Measurements from ENCODE around the gene YIPF1.
"Not testable (repeated sequence)": the region's sequence is repeated elsewhere in the genome, so short reads cannot be mapped to it uniquely, and the experiment has no call there.

The YIPF1 gene

GRCh38 chr1:53838654-53838974 lies 51.0 kb downstream of the YIPF1 start:
- Histone ChIP-seq H3K9me3 (ENCODE audit: control insufficient read depth, insufficient read depth, low read length) (peaks cover 4% of the 10 kb centered on the region; the same call in 1 of the 2 replicates), H3K36me3 (ENCODE audit: insufficient read depth, low read length) (no peaks in the 10 kb centered on the region), H3K4me1 (ENCODE audit: insufficient read depth, low read length) (no peaks in the 10 kb centered on the region), H3K9ac (ENCODE audit: low read depth, low read length) (peak overlapping the region; percentile 77; the same call in 1 of the 2 replicates)

GRCh38 chr1:53837924-53838653 lies 51.5 kb downstream of the YIPF1 start, which contains the start of gene NDC1:
NDC1 (minus strand) TSS chr1:53838296; CDS start chr1:53838261, 35 bp downstream.
- Histone ChIP-seq H3K4me1 (ENCODE audit: insufficient read depth, low read length) (no peaks in the 10 kb centered on the region), H3K36me3 (ENCODE audit: insufficient read depth, low read length) (no peaks in the 10 kb centered on the region), H3K9ac (ENCODE audit: low read depth, low read length) (peak within 1 kb of the TSS; percentile 77), H3K9me3 (ENCODE audit: control insufficient read depth, insufficient read depth, low read length) (peaks cover 4% of the 10 kb centered on the region; the same call in 1 of the 2 replicates)

DNA sequence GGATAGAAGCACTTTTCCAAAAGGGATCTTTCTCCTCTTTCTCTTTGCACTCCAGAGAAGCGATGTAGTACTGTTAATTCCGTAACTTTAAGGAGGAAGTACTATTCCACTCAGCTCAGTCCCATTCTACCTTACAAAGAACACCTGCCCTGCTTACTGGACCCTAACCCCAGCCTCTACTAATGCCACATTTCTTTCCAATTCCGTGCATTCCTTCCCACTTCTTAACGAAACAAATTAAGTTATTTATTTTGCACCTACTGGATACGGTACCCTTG lies 52.0 kb downstream of the YIPF1 start:
- peaks cover 4% of the 10 kb centered on the region; the same call in 1 of the 2 replicates for H3K9me3 ChIP-seq (ENCODE audit: control insufficient read depth, insufficient read depth, low read length)
- H3K4me1 ChIP-seq (ENCODE audit: insufficient read depth, low read length), result no peaks in the 10 kb centered on the region
- peak overlapping the region; percentile 77 for H3K9ac ChIP-seq (ENCODE audit: low read depth, low read length)
- no peaks in the 10 kb centered on the region for H3K36me3 ChIP-seq (ENCODE audit: insufficient read depth, low read length)

DNA sequence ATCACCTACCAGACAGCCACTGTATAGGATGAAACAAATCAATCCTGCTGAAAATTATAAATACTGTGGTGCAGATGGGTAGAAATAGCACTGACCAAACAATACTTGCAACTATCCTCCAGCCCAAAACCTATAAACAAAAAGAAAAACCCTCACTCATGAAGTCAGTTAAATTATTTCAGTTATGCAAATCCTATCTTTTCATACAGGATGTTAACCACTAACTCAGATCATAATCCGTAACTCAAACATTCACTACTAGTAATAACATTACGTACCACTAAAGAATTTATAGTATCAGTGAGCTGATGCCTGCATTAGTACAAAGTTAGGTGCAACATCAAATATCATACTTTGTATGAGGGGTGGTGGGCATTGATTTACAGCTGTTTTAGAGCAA lies 54.1 kb downstream of the YIPF1 start:
- no peaks in the 10 kb centered on the region for H3K36me3 ChIP-seq (ENCODE audit: insufficient read depth, low read length)
- no peak overlapping the region for H3K9ac ChIP-seq (ENCODE audit: low read depth, low read length)
- H3K4me1 ChIP-seq (ENCODE audit: insufficient read depth, low read length), result no peaks in the 10 kb centered on the region
- no peaks in the 10 kb centered on the region for H3K9me3 ChIP-seq (ENCODE audit: control insufficient read depth, insufficient read depth, low read length)

DNA sequence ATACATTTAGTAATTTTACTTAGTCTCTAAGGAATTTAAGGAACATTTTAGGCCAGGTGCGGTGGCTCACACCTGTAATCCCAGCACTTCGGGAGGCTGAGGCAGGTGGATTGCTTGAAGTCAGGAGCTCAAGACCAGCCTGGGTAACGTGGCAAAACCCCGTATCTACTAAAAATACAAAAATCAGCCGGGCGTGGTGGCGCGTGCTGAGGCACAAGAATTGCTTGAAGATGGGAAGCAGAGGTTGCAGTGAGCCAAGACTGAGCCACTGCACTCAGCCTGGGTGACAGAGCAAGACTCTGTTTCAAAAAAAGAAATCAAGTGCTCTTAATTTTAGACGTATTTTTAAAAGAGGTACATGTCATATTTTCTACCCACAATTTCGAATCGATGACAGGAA lies 54.8 kb downstream of the YIPF1 start:
- H3K36me3 ChIP-seq (ENCODE audit: insufficient read depth, low read length), result no peaks in the 10 kb centered on the region
- H3K4me1 ChIP-seq (ENCODE audit: insufficient read depth, low read length), result no peaks in the 10 kb centered on the region
- H3K9ac ChIP-seq (ENCODE audit: low read depth, low read length), result no peak overlapping the region
- H3K9me3 ChIP-seq (ENCODE audit: control insufficient read depth, insufficient read depth, low read length), result no peaks in the 10 kb centered on the region

GRCh38 chr1:53833393-53833792 lies 56.2 kb downstream of the YIPF1 start:
- H3K9ac ChIP-seq (ENCODE audit: low read depth, low read length), result no peak overlapping the region
- H3K4me1 ChIP-seq (ENCODE audit: insufficient read depth, low read length), result no peaks in the 10 kb centered on the region
- no peaks in the 10 kb centered on the region for H3K9me3 ChIP-seq (ENCODE audit: control insufficient read depth, insufficient read depth, low read length)
- H3K36me3 ChIP-seq (ENCODE audit: insufficient read depth, low read length), result no peaks in the 10 kb centered on the region

- Histone ChIP-seq H3K9me3 (ENCODE audit: control insufficient read depth, insufficient read depth, low read length) (no peaks in the 10 kb centered on the region), H3K4me1 (ENCODE audit: insufficient read depth, low read length) (no peaks in the 10 kb centered on the region), H3K36me3 (ENCODE audit: insufficient read depth, low read length) (peaks cover 8% of the 10 kb centered on the region), H3K9ac (ENCODE audit: low read depth, low read length) (no peak overlapping the region)
Observed at GRCh38 chr1:53826367-53826766, 63.2 kb downstream of the YIPF1 start.

DNA sequence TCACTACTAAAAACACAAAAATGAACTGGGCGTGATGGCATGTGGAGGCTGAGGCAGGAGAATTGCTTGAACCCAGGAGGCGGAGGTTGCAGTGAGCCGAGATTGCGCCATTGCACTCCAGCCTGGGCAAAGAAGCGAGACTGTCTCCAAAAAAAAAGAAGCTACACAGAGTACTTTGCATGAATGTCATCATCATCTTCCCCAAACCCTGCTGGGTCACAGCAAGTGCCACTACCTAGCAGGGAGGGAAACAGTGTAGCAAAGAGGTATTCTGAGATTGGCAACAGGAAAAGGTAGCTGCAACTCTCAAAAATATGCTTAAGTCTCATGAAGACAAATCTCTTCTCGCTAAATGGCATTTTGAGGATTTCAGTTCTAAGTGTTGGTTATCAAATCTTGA lies 64.3 kb downstream of the YIPF1 start:
- H3K9ac ChIP-seq (ENCODE audit: low read depth, low read length), result no peak overlapping the region
- H3K9me3 ChIP-seq (ENCODE audit: control insufficient read depth, insufficient read depth, low read length), result no peaks in the 10 kb centered on the region
- peaks cover 8% of the 10 kb centered on the region for H3K36me3 ChIP-seq (ENCODE audit: insufficient read depth, low read length)
- no peaks in the 10 kb centered on the region for H3K4me1 ChIP-seq (ENCODE audit: insufficient read depth, low read length)

- H3K36me3 ChIP-seq (ENCODE audit: insufficient read depth, low read length), result peaks cover 8% of the 10 kb centered on the region
- H3K9ac ChIP-seq (ENCODE audit: low read depth, low read length), result no peak overlapping the region
- H3K4me1 ChIP-seq (ENCODE audit: insufficient read depth, low read length), result no peaks in the 10 kb centered on the region
- no peaks in the 10 kb centered on the region for H3K9me3 ChIP-seq (ENCODE audit: control insufficient read depth, insufficient read depth, low read length)
Observed at GRCh38 chr1:53822931-53823330, 66.7 kb downstream of the YIPF1 start.

- no peaks in the 10 kb centered on the region for H3K9me3 ChIP-seq (ENCODE audit: control insufficient read depth, insufficient read depth, low read length)
- H3K36me3 ChIP-seq (ENCODE audit: insufficient read depth, low read length), result peaks cover 3% of the 10 kb centered on the region
- H3K4me1 ChIP-seq (ENCODE audit: insufficient read depth, low read length), result no peaks in the 10 kb centered on the region
- H3K9ac ChIP-seq (ENCODE audit: low read depth, low read length), result no peak overlapping the region
Observed at GRCh38 chr1:53821380-53821779, 68.2 kb downstream of the YIPF1 start.

DNA sequence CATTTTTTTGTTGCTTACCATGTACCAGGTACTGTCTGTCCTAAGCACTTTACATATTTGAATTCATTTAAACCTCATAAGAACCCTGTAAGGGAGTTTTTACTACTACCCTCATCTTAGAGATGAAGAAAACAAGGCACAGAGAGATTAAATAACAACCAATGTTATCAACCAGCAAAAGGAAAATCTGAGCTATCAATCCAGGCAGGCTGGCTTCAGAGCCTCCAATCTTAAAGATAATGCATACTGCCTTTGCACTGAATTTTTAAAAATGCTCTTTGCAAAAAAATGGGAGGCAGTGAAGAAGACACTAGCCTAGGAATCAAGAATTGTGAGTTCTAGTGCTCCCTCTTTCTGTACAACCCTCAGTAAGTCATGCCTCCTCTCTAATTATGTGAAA lies 70.2 kb downstream of the YIPF1 start:
- H3K36me3 ChIP-seq (ENCODE audit: insufficient read depth, low read length), result no peaks in the 10 kb centered on the region; the same call in none of the 2 replicates
- no peaks in the 10 kb centered on the region for H3K4me1 ChIP-seq (ENCODE audit: insufficient read depth, low read length)
- no peak overlapping the region for H3K9ac ChIP-seq (ENCODE audit: low read depth, low read length)
- H3K9me3 ChIP-seq (ENCODE audit: control insufficient read depth, insufficient read depth, low read length), result no peaks in the 10 kb centered on the region

- H3K9ac ChIP-seq (ENCODE audit: low read depth, low read length); H3K36me3 ChIP-seq (ENCODE audit: insufficient read depth, low read length); H3K4me1 ChIP-seq (ENCODE audit: insufficient read depth, low read length); H3K9me3 ChIP-seq (ENCODE audit: control insufficient read depth, insufficient read depth, low read length): not testable (repeated sequence)
Observed at GRCh38 chr1:53816584-53816983, 73.0 kb downstream of the YIPF1 start.

- H3K9ac ChIP-seq (ENCODE audit: low read depth, low read length); H3K36me3 ChIP-seq (ENCODE audit: insufficient read depth, low read length); H3K4me1 ChIP-seq (ENCODE audit: insufficient read depth, low read length); H3K9me3 ChIP-seq (ENCODE audit: control insufficient read depth, insufficient read depth, low read length): not testable (repeated sequence)
Observed at GRCh38 chr1:53815484-53815883, 74.1 kb downstream of the YIPF1 start.

DNA sequence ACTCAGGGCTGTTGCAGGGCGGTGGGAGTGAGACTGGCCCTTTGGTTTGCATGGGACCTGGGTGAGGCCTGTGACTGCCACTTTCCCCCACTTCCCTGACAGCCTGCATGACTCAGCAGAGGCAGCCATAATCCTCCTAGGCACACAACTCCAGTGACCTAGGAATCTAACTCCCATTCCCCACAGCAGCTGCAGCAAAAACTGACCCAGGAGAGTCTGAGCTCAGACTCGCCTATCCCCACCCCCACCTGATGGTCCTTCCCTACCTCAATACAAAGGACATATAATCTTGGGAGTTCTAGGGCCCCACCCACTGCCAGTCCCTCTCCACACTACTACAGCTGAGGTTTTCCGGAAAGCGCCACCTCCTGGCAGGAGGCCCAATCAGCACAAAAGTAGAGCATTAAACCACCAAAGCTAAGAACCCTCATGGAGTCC lies 78.2 kb downstream of the YIPF1 start:
- Histone ChIP-seq H3K9ac (ENCODE audit: low read depth, low read length) (peak overlapping the region; percentile 19; the same call in 1 of the 2 replicates), H3K4me1 (ENCODE audit: insufficient read depth, low read length) (0 out of 2 replicates have a peak, but pooled peaks cover 8% of the 10 kb centered on the region), H3K36me3 (ENCODE audit: insufficient read depth, low read length) (peaks cover 7% of the 10 kb centered on the region)

GRCh38 chr1:53810497-53810896 lies 79.1 kb downstream of the YIPF1 start:
- Histone ChIP-seq H3K36me3 (ENCODE audit: insufficient read depth, low read length) (peaks cover 7% of the 10 kb centered on the region), H3K9me3 (ENCODE audit: control insufficient read depth, insufficient read depth, low read length) (no peaks in the 10 kb centered on the region), H3K4me1 (ENCODE audit: insufficient read depth, low read length) (0 out of 2 replicates have a peak, but pooled peaks cover 8% of the 10 kb centered on the region), H3K9ac (ENCODE audit: low read depth, low read length) (no peak overlapping the region)

More for the DNA sequence above, 78.2 kb downstream of the YIPF1 start:
- H3K9me3 ChIP-seq (ENCODE audit: control insufficient read depth, insufficient read depth, low read length), result no peaks in the 10 kb centered on the region
